Breast epithelium (tissue), 3 donors: ENCODE data around the gene PPM1F.

ENCODE experiments used
- CTCF ChIP-seq, 3 donors: fragments of 450-650 bp; IDR thresholded peaks; one replicate each; pipeline ENCODE4 v1.5.1; 2016 to 2017; ENCODE audit warnings: antibody characterized with exemption in 3 of 3, mild to moderate bottlenecking in 3 of 3, moderate library complexity in 3 of 3
- POLR2A ChIP-seq: fragments of 450-650 bp; IDR thresholded peaks from one replicate; pipeline ENCODE4 v1.6.1; 2016; ENCODE audit warnings: antibody characterized with exemption, mild to moderate bottlenecking, moderate library complexity

GRCh38 chr22:21948390-21948789, 4.3 kb downstream of the PPM1F start:
- TF ChIP-seq CTCF (IDR thresholded peaks at IDR 0.05) (no peak), POLR2A (no peak)
